GM19452 (cell line): ENCODE measurements around the gene HMGN1.
A peak's percentile ranks its signal among the peaks of the same experiment; 100 is the strongest.
"Not testable (repeated sequence)": the region's sequence is repeated elsewhere in the genome, so short reads cannot be mapped to it uniquely, and the experiment has no call there.

Experiments used
- ATAC-seq: cut with Tn5 transposase; IDR thresholded peaks from one replicate; pipeline ENCODE4 v1.9.1; 2021; ENCODE audit not compliant: unreplicated experiment

The HMGN1 gene

GRCh38 chr21:39348355-39349210, at the start of gene HMGN1:
Gene HMGN1 (minus strand): TSS chr21:39349088. CDS start chr21:39348917, 171 bp downstream.
- peak; percentile 54 for ATAC-seq

- ATAC-seq: no peak
These were observed 48.9 kb upstream of the HMGN1 start for GRCh38 chr21:39397646-39398385.

- no peak for ATAC-seq
These were observed 44.1 kb upstream of the HMGN1 start for GRCh38 chr21:39392981-39393380.

- no peak for ATAC-seq
These were observed 41.4 kb upstream of the HMGN1 start for GRCh38 chr21:39390212-39390765.

- peak; percentile 3 for ATAC-seq
These were observed 39.9 kb upstream of the HMGN1 start for GRCh38 chr21:39388811-39389155.

GRCh38 chr21:39388038-39388810, 39.3 kb upstream of the HMGN1 start:
- ATAC-seq: peak; percentile 72

GRCh38 chr21:39387461-39388037, 38.7 kb upstream of the HMGN1 start:
- peak; percentile 49 for ATAC-seq

GRCh38 chr21:39386899-39387298, 38.0 kb upstream of the HMGN1 start:
- no peak for ATAC-seq

GRCh38 chr21:39386194-39386593, 37.3 kb upstream of the HMGN1 start:
- no peak for ATAC-seq

GRCh38 chr21:39385299-39386145, 36.6 kb upstream of the HMGN1 start:
- ATAC-seq: peak; percentile 44

GRCh38 chr21:39384674-39385298, 35.9 kb upstream of the HMGN1 start:
- ATAC-seq: no peak

- ATAC-seq: not testable (repeated sequence)
These were observed 33.2 kb upstream of the HMGN1 start for GRCh38 chr21:39382096-39382495.

- no peak for ATAC-seq
These were observed 32.1 kb upstream of the HMGN1 start for GRCh38 chr21:39381009-39381408.

- ATAC-seq: peak; percentile 93
These were observed 31.4 kb upstream of the HMGN1 start for GRCh38 chr21:39379986-39380891.

- ATAC-seq: no peak
These were observed 28.7 kb upstream of the HMGN1 start for GRCh38 chr21:39377444-39378050.

GRCh38 chr21:39375446-39375845, 26.6 kb upstream of the HMGN1 start:
- no peak for ATAC-seq

- no peak for ATAC-seq
These were observed 25.2 kb upstream of the HMGN1 start for GRCh38 chr21:39374046-39374445.

- no peak for ATAC-seq
These were observed 24.7 kb upstream of the HMGN1 start for GRCh38 chr21:39373634-39374033.
